ENCODE data around the gene NOC2L. TPM values are rescaled to one million over a fixed set of nuclear protein-coding genes. Genes with fewer than 3 reads are reported as not detected.

Gene NOC2L
- total RNA-seq, 1 donor from 2014 or later, result 39.6 TPM

DNA sequence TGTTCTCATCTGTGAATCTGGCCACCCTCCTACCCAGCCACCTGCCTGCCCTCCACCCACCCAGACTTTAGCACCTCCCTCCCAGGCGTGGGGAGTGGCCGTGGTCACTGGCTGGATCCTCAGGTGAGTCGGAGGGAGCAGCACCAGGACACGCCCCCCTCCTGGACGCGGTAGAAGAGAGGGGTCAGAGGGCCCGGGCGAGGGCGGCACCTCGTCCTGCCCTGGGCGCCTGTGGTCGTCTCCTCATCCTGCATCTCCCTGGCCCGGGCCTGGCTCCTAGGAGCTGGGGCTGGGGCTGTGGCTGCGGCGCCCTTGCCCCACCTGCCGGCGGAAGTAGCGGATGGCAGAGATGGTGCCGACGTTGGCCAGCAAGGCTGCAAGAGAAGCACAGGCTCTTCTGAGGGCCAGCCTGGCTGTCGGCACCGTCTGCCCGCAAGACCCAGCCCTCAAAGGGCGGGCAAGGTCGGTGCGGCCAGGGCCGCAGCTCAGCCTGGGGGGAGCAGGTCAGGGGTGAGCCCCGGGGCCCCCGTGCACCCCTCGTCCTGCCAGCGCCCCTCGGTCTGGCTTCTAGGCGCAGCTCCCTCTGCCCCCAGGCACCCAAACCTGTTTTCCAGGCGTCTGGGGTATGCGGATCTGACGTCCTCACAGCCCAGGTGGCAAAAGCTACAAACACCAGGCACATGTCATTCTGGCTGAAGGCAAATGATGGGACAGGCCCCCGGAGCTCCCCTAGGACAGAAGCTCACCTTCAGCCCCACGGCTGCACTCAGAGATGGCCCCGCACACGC is 17.0 kb upstream of the NOC2L start:
- Mint-ChIP-seq H3K27ac (no peak overlapping the region), H3K36me3 (peaks cover 3% of the 10 kb centered on the region), H3K27me3 (ENCODE audit: insufficient read depth, low read depth) (peaks cover 25% of the 10 kb centered on the region), H3K4me3 (peak overlapping the region; percentile 69), H3K9me3 (peaks cover 4% of the 10 kb centered on the region), H3K4me1 (peaks cover 8% of the 10 kb centered on the region)
- Histone ChIP-seq H3K79me2 (ENCODE audit: low read depth) (no peaks in the 10 kb centered on the region), H3K27me3 (peaks cover 63% of the 10 kb centered on the region), H3K4me3 (peak overlapping the region; percentile 26), H3K27ac (no peak overlapping the region), H2AFZ (replicated peaks) (peak overlapping the region; percentile 87), H3K9me3 (ENCODE audit: low read depth) (no peaks in the 10 kb centered on the region), H3K36me3 (no peaks in the 10 kb centered on the region), H3K4me2 (peak overlapping the region; percentile 71), H3K9ac (no peak overlapping the region), H3F3A (ENCODE audit: low read depth) (peaks cover 7% of the 10 kb centered on the region), H3K4me1 (no peaks in the 10 kb centered on the region), H4K20me1 (ENCODE audit: low read depth) (no peaks in the 10 kb centered on the region)
- peak; percentile 89 for DNase-seq (ENCODE audit: low spot score)
- TF ChIP-seq, protein P1, sequence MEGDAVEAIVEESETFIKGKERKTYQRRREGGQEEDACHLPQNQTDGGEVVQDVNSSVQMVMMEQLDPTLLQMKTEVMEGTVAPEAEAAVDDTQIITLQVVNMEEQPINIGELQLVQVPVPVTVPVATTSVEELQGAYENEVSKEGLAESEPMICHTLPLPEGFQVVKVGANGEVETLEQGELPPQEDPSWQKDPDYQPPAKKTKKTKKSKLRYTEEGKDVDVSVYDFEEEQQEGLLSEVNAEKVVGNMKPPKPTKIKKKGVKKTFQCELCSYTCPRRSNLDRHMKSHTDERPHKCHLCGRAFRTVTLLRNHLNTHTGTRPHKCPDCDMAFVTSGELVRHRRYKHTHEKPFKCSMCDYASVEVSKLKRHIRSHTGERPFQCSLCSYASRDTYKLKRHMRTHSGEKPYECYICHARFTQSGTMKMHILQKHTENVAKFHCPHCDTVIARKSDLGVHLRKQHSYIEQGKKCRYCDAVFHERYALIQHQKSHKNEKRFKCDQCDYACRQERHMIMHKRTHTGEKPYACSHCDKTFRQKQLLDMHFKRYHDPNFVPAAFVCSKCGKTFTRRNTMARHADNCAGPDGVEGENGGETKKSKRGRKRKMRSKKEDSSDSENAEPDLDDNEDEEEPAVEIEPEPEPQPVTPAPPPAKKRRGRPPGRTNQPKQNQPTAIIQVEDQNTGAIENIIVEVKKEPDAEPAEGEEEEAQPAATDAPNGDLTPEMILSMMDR (IDR thresholded peaks at IDR 0.05), result peak; percentile 70
- TF ChIP-seq EZH2 (IDR thresholded peaks at IDR 0.05), result no peak
- peak; percentile 37 for TF ChIP-seq EZH2phosphoT487 (IDR thresholded peaks at IDR 0.05)

DNA sequence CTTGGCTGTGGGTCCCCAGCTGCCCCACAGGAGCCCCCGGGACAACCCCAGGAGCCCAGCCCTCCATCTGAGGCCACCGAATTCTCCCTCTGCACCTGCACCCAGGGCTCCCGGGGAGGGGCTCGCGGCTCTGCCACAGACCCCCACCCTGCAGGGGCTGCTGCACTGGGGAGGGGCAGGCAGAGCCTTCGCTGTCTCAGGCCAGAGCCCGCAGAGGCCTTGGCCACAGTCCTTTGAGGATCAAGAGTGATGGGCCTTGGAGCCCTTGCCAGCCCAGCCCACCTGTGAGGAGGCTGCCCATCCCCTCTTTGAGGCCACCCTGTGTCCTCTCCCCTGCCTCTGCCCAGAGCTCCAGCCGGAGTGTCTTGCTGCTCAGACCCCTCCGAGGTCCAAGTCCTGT is 16.3 kb upstream of the NOC2L start:
- H3K4me1 Mint-ChIP-seq, result peaks cover 8% of the 10 kb centered on the region
- H3K9me3 ChIP-seq (ENCODE audit: low read depth), result no peaks in the 10 kb centered on the region
- peaks cover 25% of the 10 kb centered on the region for H3K27me3 Mint-ChIP-seq (ENCODE audit: insufficient read depth, low read depth)
- no peak overlapping the region for H3K9ac ChIP-seq
- H3K36me3 ChIP-seq, result no peaks in the 10 kb centered on the region
- no peaks in the 10 kb centered on the region for H4K20me1 ChIP-seq (ENCODE audit: low read depth)
- H3K4me1 ChIP-seq, result no peaks in the 10 kb centered on the region
- peak overlapping the region; percentile 69 for H3K4me3 Mint-ChIP-seq
- peaks cover 4% of the 10 kb centered on the region for H3K9me3 Mint-ChIP-seq
- no peak overlapping the region for H3K27ac ChIP-seq
- TF ChIP-seq, protein P1 (IDR thresholded peaks at IDR 0.05), result no peak
- TF ChIP-seq EZH2phosphoT487 (IDR thresholded peaks at IDR 0.05) (no peak), EZH2 (IDR thresholded peaks at IDR 0.05) (no peak)
- H2AFZ ChIP-seq (replicated peaks), result no peak overlapping the region
- H3K4me3 ChIP-seq, result no peak overlapping the region
- peaks cover 7% of the 10 kb centered on the region for H3F3A ChIP-seq (ENCODE audit: low read depth)
- H3K27me3 ChIP-seq, result peaks cover 64% of the 10 kb centered on the region
- H3K27ac Mint-ChIP-seq, result no peak overlapping the region
- H3K79me2 ChIP-seq (ENCODE audit: low read depth), result no peaks in the 10 kb centered on the region
- H3K36me3 Mint-ChIP-seq, result peaks cover 3% of the 10 kb centered on the region
- H3K4me2 ChIP-seq, result no peak overlapping the region
- no peak for DNase-seq (ENCODE audit: low spot score)

DNA sequence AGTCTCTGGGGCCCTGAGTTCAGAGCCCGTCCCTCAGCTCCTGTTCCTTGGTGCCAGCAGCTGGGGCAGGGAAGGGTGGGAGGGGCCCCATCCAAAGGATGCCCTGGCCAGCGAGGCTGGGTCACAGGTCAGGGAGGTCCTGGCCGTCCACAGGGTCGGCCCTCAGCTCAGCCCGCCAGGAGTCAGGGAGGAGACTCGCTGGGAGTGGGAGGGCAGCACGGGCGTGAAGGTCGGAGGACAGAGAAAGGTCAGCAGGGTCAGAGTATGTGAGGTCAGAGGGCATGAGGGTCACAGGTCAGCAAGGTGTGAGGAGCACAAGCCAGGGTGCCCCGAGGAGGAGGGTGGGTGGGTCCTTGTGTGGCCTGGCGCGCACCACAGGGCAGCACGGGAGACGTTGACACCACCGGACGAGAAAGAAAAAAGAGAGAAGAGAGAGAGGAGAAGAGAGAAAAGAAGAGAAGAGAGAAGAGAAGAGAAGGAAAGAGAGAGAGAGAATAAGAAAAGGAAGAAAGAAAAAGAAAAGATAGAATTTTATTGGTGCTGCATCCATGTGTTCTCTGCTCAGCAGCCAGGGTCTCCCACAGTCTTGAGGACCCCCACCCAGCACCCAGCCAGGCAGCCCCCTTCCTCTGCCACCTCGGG is 15.8 kb upstream of the NOC2L start:
- Histone ChIP-seq H3K36me3 (no peaks in the 10 kb centered on the region), H3K4me2 (no peak overlapping the region), H3K27me3 (peaks cover 67% of the 10 kb centered on the region), H3K4me1 (no peaks in the 10 kb centered on the region), H3K9ac (no peak overlapping the region), H4K20me1 (ENCODE audit: low read depth) (no peaks in the 10 kb centered on the region), H3K79me2 (ENCODE audit: low read depth) (no peaks in the 10 kb centered on the region), H3K9me3 (ENCODE audit: low read depth) (no peaks in the 10 kb centered on the region), H3F3A (ENCODE audit: low read depth) (peaks cover 7% of the 10 kb centered on the region), H3K4me3 (no peak overlapping the region), H2AFZ (replicated peaks) (no peak overlapping the region), H3K27ac (no peak overlapping the region)
- TF ChIP-seq EZH2 (IDR thresholded peaks at IDR 0.05) (no peak), EZH2phosphoT487 (IDR thresholded peaks at IDR 0.05) (no peak)
- TF ChIP-seq, protein P1 (IDR thresholded peaks at IDR 0.05), result no peak
- H3K9me3 Mint-ChIP-seq, result peaks cover 4% of the 10 kb centered on the region
- no peak for DNase-seq (ENCODE audit: low spot score)
- H3K27ac Mint-ChIP-seq, result no peak overlapping the region
- peak overlapping the region; percentile 50 for H3K4me3 Mint-ChIP-seq
- peaks cover 8% of the 10 kb centered on the region for H3K4me1 Mint-ChIP-seq
- H3K27me3 Mint-ChIP-seq (ENCODE audit: insufficient read depth, low read depth), result peaks cover 29% of the 10 kb centered on the region
- peaks cover 3% of the 10 kb centered on the region for H3K36me3 Mint-ChIP-seq

All from neural progenitor cell (in vitro differentiated cells).